ENCODE results near the gene OSBPL1A.

Gene OSBPL1A

DNA sequence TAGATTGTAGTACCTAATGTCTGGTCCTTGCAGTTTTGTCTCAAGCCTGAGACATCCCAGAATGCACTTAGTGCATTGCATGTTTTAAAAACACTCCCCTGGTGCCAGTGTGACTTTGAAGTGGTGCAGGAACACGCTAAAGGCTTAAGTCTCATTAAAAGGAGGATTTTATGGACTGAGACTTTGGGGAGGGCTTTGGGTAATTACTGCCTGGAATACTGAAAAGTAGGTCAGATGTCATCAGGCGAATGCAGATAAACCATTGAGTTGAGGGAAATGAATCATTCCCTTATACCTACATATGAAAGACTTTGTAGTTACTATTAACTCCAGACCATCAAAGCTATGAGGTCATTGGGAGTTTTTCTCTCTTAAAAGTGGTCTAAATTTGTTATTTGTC, 3.0 kb upstream of the OSBPL1A start:
- ATAC-seq (ENCODE audit: low read depth) (no peak), DNase-seq (ENCODE audit: low spot score) (no peak)
- Histone ChIP-seq H3K4me3 (ENCODE audit: severe bottlenecking) (no peak overlapping the region), H3K9me3 (ENCODE audit: severe bottlenecking) (no peaks in the 10 kb centered on the region), H3K4me1 (ENCODE audit: insufficient read depth, poor library complexity, severe bottlenecking) (peaks cover 9% of the 10 kb centered on the region), H3K27me3 (ENCODE audit: insufficient read depth, poor library complexity, severe bottlenecking) (no peaks in the 10 kb centered on the region), H3K27ac (ENCODE audit: poor library complexity, severe bottlenecking) (no peak overlapping the region), H3K36me3 (ENCODE audit: low read depth) (no peaks in the 10 kb centered on the region)
- TF ChIP-seq, protein P1, sequence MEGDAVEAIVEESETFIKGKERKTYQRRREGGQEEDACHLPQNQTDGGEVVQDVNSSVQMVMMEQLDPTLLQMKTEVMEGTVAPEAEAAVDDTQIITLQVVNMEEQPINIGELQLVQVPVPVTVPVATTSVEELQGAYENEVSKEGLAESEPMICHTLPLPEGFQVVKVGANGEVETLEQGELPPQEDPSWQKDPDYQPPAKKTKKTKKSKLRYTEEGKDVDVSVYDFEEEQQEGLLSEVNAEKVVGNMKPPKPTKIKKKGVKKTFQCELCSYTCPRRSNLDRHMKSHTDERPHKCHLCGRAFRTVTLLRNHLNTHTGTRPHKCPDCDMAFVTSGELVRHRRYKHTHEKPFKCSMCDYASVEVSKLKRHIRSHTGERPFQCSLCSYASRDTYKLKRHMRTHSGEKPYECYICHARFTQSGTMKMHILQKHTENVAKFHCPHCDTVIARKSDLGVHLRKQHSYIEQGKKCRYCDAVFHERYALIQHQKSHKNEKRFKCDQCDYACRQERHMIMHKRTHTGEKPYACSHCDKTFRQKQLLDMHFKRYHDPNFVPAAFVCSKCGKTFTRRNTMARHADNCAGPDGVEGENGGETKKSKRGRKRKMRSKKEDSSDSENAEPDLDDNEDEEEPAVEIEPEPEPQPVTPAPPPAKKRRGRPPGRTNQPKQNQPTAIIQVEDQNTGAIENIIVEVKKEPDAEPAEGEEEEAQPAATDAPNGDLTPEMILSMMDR (IDR thresholded peaks at IDR 0.05; ENCODE audit: poor library complexity, severe bottlenecking) = no peak

DNA sequence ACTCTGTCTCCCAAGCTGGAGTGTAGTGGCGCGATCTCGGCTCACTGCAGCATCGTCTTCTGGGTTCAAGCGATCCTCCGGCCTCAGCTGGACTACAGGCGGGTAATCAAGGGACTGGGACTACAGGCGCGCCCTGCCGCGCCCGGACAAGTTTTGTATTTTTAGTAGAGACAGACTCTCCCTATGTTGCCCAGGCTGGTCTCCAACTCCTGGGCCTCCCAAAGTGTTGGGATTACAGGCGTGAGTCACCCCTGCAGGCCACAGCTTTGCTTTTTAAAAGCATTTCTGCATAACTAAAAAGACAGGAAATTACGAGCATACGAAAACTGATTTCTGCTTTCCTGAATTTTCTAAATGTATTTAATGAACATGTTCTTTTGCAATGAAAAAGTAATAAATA, 916 bp upstream of the OSBPL1A start:
- peak overlapping the region; percentile 62 for H3K4me3 ChIP-seq (ENCODE audit: severe bottlenecking)

DNA sequence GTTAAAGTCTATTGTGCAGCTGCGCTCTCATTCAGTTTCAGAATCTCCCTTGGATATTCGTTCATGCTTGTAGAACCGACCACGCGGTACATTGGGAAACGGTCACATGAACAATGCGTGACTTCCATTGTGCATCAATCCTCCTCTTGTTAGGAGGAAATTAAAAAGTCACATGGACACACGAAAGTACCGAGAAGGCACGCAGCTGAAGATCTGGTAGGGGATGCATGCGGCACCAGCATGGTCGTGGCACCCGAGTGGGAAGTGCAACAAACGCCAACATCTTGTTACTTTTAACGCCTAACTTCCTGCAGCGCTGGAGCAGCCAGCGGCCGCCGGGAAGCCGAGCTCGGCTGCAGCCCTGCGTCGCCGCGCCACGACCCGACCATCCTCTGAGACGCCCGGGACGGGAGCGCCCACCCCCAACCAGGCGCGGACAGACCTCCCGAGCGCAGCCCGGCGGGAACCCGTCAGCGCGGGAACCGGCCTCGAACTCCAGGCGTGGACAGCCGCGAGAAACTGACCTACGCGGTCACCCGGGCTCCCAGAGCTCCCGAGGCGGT, 412 bp downstream of the OSBPL1A start:
- TF ChIP-seq, protein P1 (IDR thresholded peaks at IDR 0.05; ENCODE audit: poor library complexity, severe bottlenecking) = no peak
- peak overlapping the region; percentile 62 for H3K4me3 ChIP-seq (ENCODE audit: severe bottlenecking)
- H3K4me1 ChIP-seq (ENCODE audit: insufficient read depth, poor library complexity, severe bottlenecking) = peaks cover 15% of the 10 kb centered on the region
- peak overlapping the region; percentile 67 for H3K27ac ChIP-seq (ENCODE audit: poor library complexity, severe bottlenecking)
- H3K27me3 ChIP-seq (ENCODE audit: insufficient read depth, poor library complexity, severe bottlenecking) = no peaks in the 10 kb centered on the region
- no peaks in the 10 kb centered on the region for H3K36me3 ChIP-seq (ENCODE audit: low read depth)
- ATAC-seq (ENCODE audit: low read depth) (peak; percentile 41), DNase-seq (ENCODE audit: low spot score) (no peak)
- H3K9me3 ChIP-seq (ENCODE audit: severe bottlenecking) = no peaks in the 10 kb centered on the region

More for the DNA sequence above, 916 bp upstream of the OSBPL1A start:
- Histone ChIP-seq H3K27me3 (ENCODE audit: insufficient read depth, poor library complexity, severe bottlenecking) (no peaks in the 10 kb centered on the region), H3K27ac (ENCODE audit: poor library complexity, severe bottlenecking) (peak overlapping the region; percentile 67), H3K36me3 (ENCODE audit: low read depth) (no peaks in the 10 kb centered on the region), H3K4me1 (ENCODE audit: insufficient read depth, poor library complexity, severe bottlenecking) (peaks cover 15% of the 10 kb centered on the region), H3K9me3 (ENCODE audit: severe bottlenecking) (no peaks in the 10 kb centered on the region)
- TF ChIP-seq, protein P1 (IDR thresholded peaks at IDR 0.05; ENCODE audit: poor library complexity, severe bottlenecking) = no peak
- peak; percentile 66 for ATAC-seq (ENCODE audit: low read depth)
- DNase-seq (ENCODE audit: low spot score) = peak; percentile 70

DNA sequence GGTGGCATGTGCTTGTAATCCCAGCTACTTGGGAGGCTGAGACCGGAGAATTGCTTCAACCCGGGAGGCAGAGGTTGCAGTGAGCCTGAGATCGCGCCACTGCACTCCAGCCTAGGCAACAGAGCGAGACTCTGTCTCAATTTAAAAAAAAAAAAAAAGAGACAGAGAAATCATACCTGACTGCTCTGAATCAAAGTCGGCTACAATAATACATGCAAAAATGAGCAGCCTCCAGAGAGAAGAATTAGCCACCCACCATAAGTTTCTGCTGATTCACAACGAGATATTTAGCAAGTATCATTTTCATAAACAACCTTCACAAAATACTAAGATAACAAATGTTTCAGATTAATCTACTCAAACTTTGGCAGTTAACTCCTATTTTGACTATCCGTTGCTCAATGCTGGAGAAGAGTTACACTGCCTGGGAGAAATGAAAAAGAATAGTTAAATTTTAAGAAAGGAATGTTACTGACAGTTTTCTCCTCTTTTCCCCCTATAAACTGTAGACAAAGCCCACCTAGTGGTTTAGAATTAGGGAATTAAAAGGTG, 1.5 kb downstream of the OSBPL1A start:
- DNase-seq (ENCODE audit: low spot score) (no peak), ATAC-seq (ENCODE audit: low read depth) (no peak)
- Histone ChIP-seq H3K27me3 (ENCODE audit: insufficient read depth, poor library complexity, severe bottlenecking) (no peaks in the 10 kb centered on the region), H3K36me3 (ENCODE audit: low read depth) (no peaks in the 10 kb centered on the region), H3K4me3 (ENCODE audit: severe bottlenecking) (no peak overlapping the region), H3K9me3 (ENCODE audit: severe bottlenecking) (no peaks in the 10 kb centered on the region), H3K27ac (ENCODE audit: poor library complexity, severe bottlenecking) (no peak overlapping the region), H3K4me1 (ENCODE audit: insufficient read depth, poor library complexity, severe bottlenecking) (peaks cover 15% of the 10 kb centered on the region)
- TF ChIP-seq, protein P1 (IDR thresholded peaks at IDR 0.05; ENCODE audit: poor library complexity, severe bottlenecking) = no peak
